ENCODE measurements around the gene TFB1M. TPM values are rescaled to one million over a fixed set of nuclear protein-coding genes. Genes with fewer than 3 reads are reported as not detected.
"Not testable (repeated sequence)": the region's sequence is repeated elsewhere in the genome, so short reads cannot be mapped to it uniquely, and the experiment has no call there.

The TFB1M gene
- total RNA-seq, 2 donors from 2014 or later = 37.0 to 41.3 TPM

- not testable (repeated sequence) for H3K9me3 Mint-ChIP-seq
Observed at GRCh38 chr6:155230975-155231374, 83.3 kb downstream of the TFB1M start.

GRCh38 chr6:155228546-155229166 is 85.6 kb downstream of the TFB1M start:
- Mint-ChIP-seq H3K27me3 (ENCODE audit: low read depth) (peaks cover 27% of the 10 kb centered on the region), H3K27ac (no peak overlapping the region), H3K4me1 (ENCODE audit: low read depth) (peaks cover 20% of the 10 kb centered on the region), H3K4me3 (no peak overlapping the region), H3K36me3 (ENCODE audit: insufficient read depth in 2 of 2) (peaks cover 2 to 10% of the 10 kb centered on the region in 2 donors), H3K9me3 (peaks cover 0 to 4% of the 10 kb centered on the region in 2 donors)
- ATAC-seq (replicated peaks in 1 of 2) (no peak), DNase-seq (no peak)

More at GRCh38 chr6:155230975-155231374, 83.3 kb downstream of the TFB1M start:
- H3K4me3 Mint-ChIP-seq; H3K36me3 Mint-ChIP-seq (ENCODE audit: insufficient read depth in 2 of 2); H3K4me1 Mint-ChIP-seq (ENCODE audit: low read depth); DNase-seq; H3K27ac Mint-ChIP-seq; ATAC-seq (replicated peaks in 1 of 2): not testable (repeated sequence)
- peaks cover 38% of the 10 kb centered on the region for H3K27me3 Mint-ChIP-seq (ENCODE audit: low read depth)

- H3K36me3 Mint-ChIP-seq (ENCODE audit: insufficient read depth in 2 of 2) = peaks cover 2 to 10% of the 10 kb centered on the region in 2 donors
- no peak for DNase-seq
- H3K27me3 Mint-ChIP-seq (ENCODE audit: low read depth) = peaks cover 27% of the 10 kb centered on the region
- peaks cover 0 to 4% of the 10 kb centered on the region in 2 donors for H3K9me3 Mint-ChIP-seq
- H3K27ac Mint-ChIP-seq = no peak overlapping the region
- H3K4me3 Mint-ChIP-seq = no peak overlapping the region
- ATAC-seq (replicated peaks in 1 of 2) = no peak
- H3K4me1 Mint-ChIP-seq (ENCODE audit: low read depth) = peaks cover 28% of the 10 kb centered on the region
Observed at GRCh38 chr6:155227046-155227445, 87.2 kb downstream of the TFB1M start.

- Mint-ChIP-seq H3K4me3 (peak overlapping the region; percentile 57 to 86), H3K27ac (peak overlapping the region; percentile 5), H3K36me3 (ENCODE audit: insufficient read depth in 2 of 2) (peaks cover 2 to 6% of the 10 kb centered on the region in 2 donors), H3K9me3 (no peaks in the 10 kb centered on the region), H3K4me1 (ENCODE audit: low read depth) (peaks cover 28% of the 10 kb centered on the region), H3K27me3 (ENCODE audit: low read depth) (peaks cover 26% of the 10 kb centered on the region)
- ATAC-seq (replicated peaks in 1 of 2) (peak in 1 of 2 donors; percentile 4), DNase-seq (no peak)
Observed at GRCh38 chr6:155224618-155225017, 89.7 kb downstream of the TFB1M start.

- Mint-ChIP-seq H3K9me3 (no peaks in the 10 kb centered on the region), H3K27ac (peak overlapping the region; percentile 58), H3K4me3 (peak overlapping the region; percentile 57 to 86), H3K36me3 (ENCODE audit: insufficient read depth in 2 of 2) (peaks cover 0 to 2% of the 10 kb centered on the region in 2 donors), H3K4me1 (ENCODE audit: low read depth) (peaks cover 28% of the 10 kb centered on the region), H3K27me3 (ENCODE audit: low read depth) (peaks cover 18% of the 10 kb centered on the region)
- ATAC-seq (replicated peaks in 1 of 2) = peak; percentile 99
- peak; percentile 63 to 69 for DNase-seq
Observed at GRCh38 chr6:155223646-155224451, 90.4 kb downstream of the TFB1M start.

DNA sequence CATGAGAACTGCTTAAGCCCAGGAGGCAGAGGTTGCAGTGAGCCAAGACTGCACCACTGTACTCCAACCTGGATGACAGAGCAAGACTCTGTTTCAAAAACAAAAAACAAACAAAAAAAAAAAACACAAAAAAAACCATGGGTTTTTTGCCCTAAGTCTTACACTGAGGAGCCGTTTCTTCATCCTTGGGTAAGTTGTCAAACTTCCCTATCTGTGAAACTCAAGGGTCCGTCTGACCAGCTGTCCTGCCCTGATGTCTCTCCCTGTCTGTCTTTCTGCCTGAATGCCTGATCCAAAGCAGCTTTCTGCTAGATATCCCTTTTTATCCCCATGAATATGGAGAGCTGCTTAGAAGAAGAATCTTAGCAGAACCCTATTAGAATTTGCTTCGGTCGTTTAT is 91.8 kb downstream of the TFB1M start:
- H3K4me3 Mint-ChIP-seq = no peak overlapping the region
- H3K27me3 Mint-ChIP-seq (ENCODE audit: low read depth) = peaks cover 8% of the 10 kb centered on the region
- peaks cover 28% of the 10 kb centered on the region for H3K4me1 Mint-ChIP-seq (ENCODE audit: low read depth)
- H3K36me3 Mint-ChIP-seq (ENCODE audit: insufficient read depth in 2 of 2) = peaks cover 0 to under 1% of the 10 kb centered on the region in 2 donors
- H3K27ac Mint-ChIP-seq = no peak overlapping the region
- H3K9me3 Mint-ChIP-seq = no peaks in the 10 kb centered on the region
- ATAC-seq (replicated peaks in 1 of 2) (no peak), DNase-seq (no peak)

DNA sequence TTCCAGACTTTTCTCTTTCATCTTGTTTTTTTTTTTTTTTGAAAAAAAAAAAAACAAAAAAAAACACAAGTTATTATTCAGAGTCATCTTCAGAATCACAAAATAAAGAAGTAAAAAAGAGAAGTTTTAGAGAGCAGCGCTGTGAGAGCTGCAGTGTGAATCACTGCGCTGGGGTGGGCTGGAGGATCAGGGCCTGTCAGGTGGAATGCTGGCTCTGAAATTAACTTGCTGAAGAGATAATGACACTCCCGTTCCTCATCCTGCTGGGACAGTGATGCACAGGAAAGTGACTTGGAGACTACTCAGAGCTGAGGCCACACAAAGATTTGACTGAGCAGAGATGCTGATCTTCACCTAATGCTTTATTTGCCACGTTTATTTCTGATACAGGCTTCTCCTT is 93.2 kb downstream of the TFB1M start:
- no peaks in the 10 kb centered on the region for H3K9me3 Mint-ChIP-seq
- DNase-seq (no peak), ATAC-seq (replicated peaks in 1 of 2) (no peak)
- H3K27me3 Mint-ChIP-seq (ENCODE audit: low read depth) = peaks cover 10% of the 10 kb centered on the region
- H3K4me3 Mint-ChIP-seq = no peak overlapping the region
- H3K27ac Mint-ChIP-seq = no peak overlapping the region
- peaks cover 28% of the 10 kb centered on the region for H3K4me1 Mint-ChIP-seq (ENCODE audit: low read depth)
- H3K36me3 Mint-ChIP-seq (ENCODE audit: insufficient read depth in 2 of 2) = no peaks in the 10 kb centered on the region

- Mint-ChIP-seq H3K9me3 (no peaks in the 10 kb centered on the region), H3K4me3 (no peak overlapping the region), H3K36me3 (ENCODE audit: insufficient read depth in 2 of 2) (no peaks in the 10 kb centered on the region), H3K4me1 (ENCODE audit: low read depth) (peaks cover 20% of the 10 kb centered on the region), H3K27ac (no peak overlapping the region), H3K27me3 (ENCODE audit: low read depth) (peaks cover 10% of the 10 kb centered on the region)
- ATAC-seq (replicated peaks in 1 of 2) (no peak), DNase-seq (no peak)
Observed at GRCh38 chr6:155219858-155220301, 94.4 kb downstream of the TFB1M start.

- Mint-ChIP-seq H3K9me3 (no peaks in the 10 kb centered on the region), H3K4me3 (no peak overlapping the region), H3K27me3 (ENCODE audit: low read depth) (peaks cover 14% of the 10 kb centered on the region), H3K36me3 (ENCODE audit: insufficient read depth in 2 of 2) (no peaks in the 10 kb centered on the region), H3K4me1 (ENCODE audit: low read depth) (peaks cover 18% of the 10 kb centered on the region), H3K27ac (no peak overlapping the region)
- ATAC-seq (replicated peaks in 1 of 2) (no peak), DNase-seq (no peak)
Observed at GRCh38 chr6:155219299-155219698, 95.0 kb downstream of the TFB1M start.

DNA sequence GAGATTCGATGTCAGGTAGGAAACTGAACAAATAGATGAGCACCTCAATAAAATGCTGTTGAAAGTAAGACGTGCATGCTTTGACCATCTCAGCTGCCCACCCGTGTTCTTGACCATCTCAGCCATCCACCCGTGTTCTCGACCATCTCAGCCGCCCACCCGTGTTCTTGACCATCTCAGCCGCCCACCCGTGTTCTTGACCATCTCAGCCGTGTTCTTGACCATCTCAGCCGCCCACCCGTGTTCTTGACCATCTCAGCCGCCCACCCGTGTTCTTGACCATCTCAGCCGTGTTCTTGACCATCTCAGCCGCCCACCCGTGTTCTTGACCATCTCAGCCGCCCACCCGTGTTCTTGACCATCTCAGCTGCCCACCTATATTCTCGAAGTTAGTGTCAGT is 95.6 kb downstream of the TFB1M start:
- not testable (repeated sequence) for ATAC-seq (replicated peaks in 1 of 2); H3K27ac Mint-ChIP-seq; DNase-seq; H3K4me3 Mint-ChIP-seq; H3K36me3 Mint-ChIP-seq (ENCODE audit: insufficient read depth in 2 of 2); H3K9me3 Mint-ChIP-seq
- peaks cover 16% of the 10 kb centered on the region for H3K27me3 Mint-ChIP-seq (ENCODE audit: low read depth)
- H3K4me1 Mint-ChIP-seq (ENCODE audit: low read depth) = peaks cover 13% of the 10 kb centered on the region

DNA sequence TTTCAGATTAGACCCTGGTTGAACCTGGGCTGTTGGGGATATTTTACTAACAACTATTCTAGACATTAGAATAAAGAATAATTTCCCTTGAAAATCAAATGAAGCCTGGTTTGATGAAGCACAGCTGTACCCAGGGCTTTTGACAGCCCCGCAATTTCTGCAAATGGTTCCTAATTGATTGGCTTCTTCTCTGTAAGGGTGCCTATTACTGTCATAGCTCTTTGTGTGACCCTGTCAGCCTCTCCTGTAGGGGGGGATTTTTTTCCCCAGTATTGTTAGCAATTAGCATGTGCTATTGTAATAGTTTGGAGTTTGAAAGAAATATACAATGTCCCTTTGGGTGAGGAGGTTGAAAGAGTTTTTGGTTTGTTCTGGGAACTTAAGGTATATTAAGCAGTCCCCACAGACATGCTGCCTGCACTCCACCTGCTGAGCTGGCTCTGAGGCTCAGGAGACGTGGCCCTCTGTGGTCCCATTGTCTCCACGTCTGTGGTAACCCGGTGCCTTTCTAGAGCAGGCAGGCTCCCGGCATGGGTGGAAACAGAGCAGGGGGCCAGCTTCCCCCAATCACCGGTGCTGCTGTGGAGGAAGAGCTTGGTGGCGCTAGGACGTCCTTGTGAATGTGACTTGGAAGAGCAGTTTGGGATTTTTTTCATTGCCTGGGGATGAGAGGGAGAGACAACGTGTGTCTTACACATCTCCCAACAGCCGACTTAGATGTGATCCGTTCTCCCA is 97.8 kb downstream of the TFB1M start:
- ATAC-seq (replicated peaks in 1 of 2) (no peak), DNase-seq (no peak)
- H3K9me3 Mint-ChIP-seq = no peaks in the 10 kb centered on the region
- no peak overlapping the region for H3K4me3 Mint-ChIP-seq
- H3K4me1 Mint-ChIP-seq (ENCODE audit: low read depth) = peaks cover 5% of the 10 kb centered on the region
- H3K27me3 Mint-ChIP-seq (ENCODE audit: low read depth) = peaks cover 16% of the 10 kb centered on the region
- H3K27ac Mint-ChIP-seq = no peak overlapping the region
- no peaks in the 10 kb centered on the region for H3K36me3 Mint-ChIP-seq (ENCODE audit: insufficient read depth in 2 of 2)

- Mint-ChIP-seq H3K4me1 (ENCODE audit: low read depth) (peaks cover 5% of the 10 kb centered on the region), H3K27me3 (ENCODE audit: low read depth) (peaks cover 16% of the 10 kb centered on the region), H3K27ac (no peak overlapping the region), H3K9me3 (no peaks in the 10 kb centered on the region), H3K36me3 (ENCODE audit: insufficient read depth in 2 of 2) (no peaks in the 10 kb centered on the region), H3K4me3 (no peak overlapping the region)
- DNase-seq = no peak
- ATAC-seq (replicated peaks in 1 of 2) = no peak
Observed at GRCh38 chr6:155215906-155216305, 98.4 kb downstream of the TFB1M start.
